ENCODE measurements around the gene KCNK2. TPM values are rescaled to one million over a fixed set of nuclear protein-coding genes. Genes with fewer than 3 reads are reported as not detected.

Gene KCNK2
- total RNA-seq, 4 donors from 2014 or later = 1.4 to 8.2 (median 5.2) TPM

GRCh38 chr1:215044151-215044550 lies 38.4 kb upstream of the KCNK2 start:
- Histone ChIP-seq H3K9me3 (no peaks in the 10 kb centered on the region), H3K27ac (no peak overlapping the region), H3K27me3 (no peaks in the 10 kb centered on the region), H3K4me1 (no peaks in the 10 kb centered on the region), H3K4me3 (no peak overlapping the region), H3K36me3 (no peaks in the 10 kb centered on the region)
- TF ChIP-seq EP300 (IDR thresholded peaks at IDR 0.05) (no peak), POLR2A (IDR thresholded peaks at IDR 0.05) (no peak), POLR2AphosphoS5 (IDR thresholded peaks at IDR 0.05) (no peak)
- TF ChIP-seq, protein P1, sequence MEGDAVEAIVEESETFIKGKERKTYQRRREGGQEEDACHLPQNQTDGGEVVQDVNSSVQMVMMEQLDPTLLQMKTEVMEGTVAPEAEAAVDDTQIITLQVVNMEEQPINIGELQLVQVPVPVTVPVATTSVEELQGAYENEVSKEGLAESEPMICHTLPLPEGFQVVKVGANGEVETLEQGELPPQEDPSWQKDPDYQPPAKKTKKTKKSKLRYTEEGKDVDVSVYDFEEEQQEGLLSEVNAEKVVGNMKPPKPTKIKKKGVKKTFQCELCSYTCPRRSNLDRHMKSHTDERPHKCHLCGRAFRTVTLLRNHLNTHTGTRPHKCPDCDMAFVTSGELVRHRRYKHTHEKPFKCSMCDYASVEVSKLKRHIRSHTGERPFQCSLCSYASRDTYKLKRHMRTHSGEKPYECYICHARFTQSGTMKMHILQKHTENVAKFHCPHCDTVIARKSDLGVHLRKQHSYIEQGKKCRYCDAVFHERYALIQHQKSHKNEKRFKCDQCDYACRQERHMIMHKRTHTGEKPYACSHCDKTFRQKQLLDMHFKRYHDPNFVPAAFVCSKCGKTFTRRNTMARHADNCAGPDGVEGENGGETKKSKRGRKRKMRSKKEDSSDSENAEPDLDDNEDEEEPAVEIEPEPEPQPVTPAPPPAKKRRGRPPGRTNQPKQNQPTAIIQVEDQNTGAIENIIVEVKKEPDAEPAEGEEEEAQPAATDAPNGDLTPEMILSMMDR (IDR thresholded peaks at IDR 0.05) = no peak
- WGBS = 79% methylated on average over 3 of the region's 3 CpGs
- no peak for DNase-seq (ENCODE audit: low spot score in 2 of 2)

- DNase-seq (ENCODE audit: low spot score in 2 of 2) = no peak
- Histone ChIP-seq H3K4me3 (no peak overlapping the region), H3K9me3 (no peaks in the 10 kb centered on the region), H3K36me3 (no peaks in the 10 kb centered on the region), H3K27ac (no peak overlapping the region), H3K4me1 (no peaks in the 10 kb centered on the region), H3K27me3 (no peaks in the 10 kb centered on the region)
- TF ChIP-seq POLR2A (IDR thresholded peaks at IDR 0.05) (no peak), POLR2AphosphoS5 (IDR thresholded peaks at IDR 0.05) (no peak), EP300 (IDR thresholded peaks at IDR 0.05) (no peak)
- TF ChIP-seq, protein P1 (IDR thresholded peaks at IDR 0.05) = no peak
- 55% methylated on average over 5 of the region's 5 CpGs for WGBS
These were observed 36.7 kb upstream of the KCNK2 start for GRCh38 chr1:215045698-215046308.

DNA sequence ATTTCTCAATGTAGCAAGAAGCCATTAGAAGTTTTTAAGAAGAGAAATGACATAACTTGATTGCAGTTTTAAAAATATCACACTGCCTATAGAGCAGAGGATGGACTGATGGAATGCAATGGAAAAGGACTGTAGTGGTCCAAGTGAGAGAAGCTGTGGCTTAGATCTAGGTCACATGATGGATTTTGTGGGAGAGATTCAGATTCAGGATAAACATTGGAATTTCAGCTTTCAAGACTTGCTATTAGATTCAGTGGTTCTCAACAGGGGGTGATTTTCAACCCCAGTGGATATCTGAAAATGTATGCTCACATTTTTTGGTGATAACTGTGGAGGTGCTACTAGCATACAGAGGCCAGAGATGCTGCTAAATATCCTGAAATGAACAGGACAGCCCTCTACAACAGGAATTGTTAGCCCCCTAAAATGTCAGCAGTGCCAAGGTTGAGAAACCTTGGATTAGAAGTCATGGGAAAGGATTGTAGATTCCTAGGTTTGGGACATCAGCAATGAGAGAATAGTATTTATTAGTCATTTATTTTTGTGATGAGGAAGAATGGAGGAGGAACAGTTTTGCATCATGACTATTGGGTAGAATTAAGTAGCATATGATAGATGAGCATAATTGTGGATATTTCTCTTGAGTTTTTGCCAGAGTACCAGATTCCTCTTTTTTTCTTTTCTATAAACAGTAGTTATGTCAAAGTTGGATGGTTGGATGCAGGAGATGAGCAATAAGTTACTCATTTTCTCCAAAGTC lies 30.1 kb upstream of the KCNK2 start:
- H3K27ac ChIP-seq = no peak overlapping the region
- no peaks in the 10 kb centered on the region for H3K4me1 ChIP-seq
- H3K9me3 ChIP-seq = no peaks in the 10 kb centered on the region
- H3K27me3 ChIP-seq = no peaks in the 10 kb centered on the region
- TF ChIP-seq, protein P1 (IDR thresholded peaks at IDR 0.05) = no peak
- TF ChIP-seq EP300 (IDR thresholded peaks at IDR 0.05) (no peak), POLR2AphosphoS5 (IDR thresholded peaks at IDR 0.05) (no peak), POLR2A (IDR thresholded peaks at IDR 0.05) (no peak)
- no peak overlapping the region for H3K4me3 ChIP-seq
- DNase-seq (ENCODE audit: low spot score in 2 of 2) = no peak
- H3K36me3 ChIP-seq = no peaks in the 10 kb centered on the region

- no peak for TF ChIP-seq EP300 (IDR thresholded peaks at IDR 0.05)
- TF ChIP-seq POLR2AphosphoS5 (IDR thresholded peaks at IDR 0.05) = no peak
- no peak for TF ChIP-seq POLR2A (IDR thresholded peaks at IDR 0.05)
- TF ChIP-seq, protein P1 (IDR thresholded peaks at IDR 0.05) = no peak
- no peak for DNase-seq (ENCODE audit: low spot score in 2 of 2)
- Histone ChIP-seq H3K27me3 (no peaks in the 10 kb centered on the region), H3K27ac (no peak overlapping the region), H3K9me3 (no peaks in the 10 kb centered on the region), H3K4me1 (no peaks in the 10 kb centered on the region), H3K36me3 (no peaks in the 10 kb centered on the region), H3K4me3 (no peak overlapping the region)
- 75% methylated on average over 6 of the region's 6 CpGs for WGBS
These were observed 28.3 kb upstream of the KCNK2 start for GRCh38 chr1:215054266-215054665.

DNA sequence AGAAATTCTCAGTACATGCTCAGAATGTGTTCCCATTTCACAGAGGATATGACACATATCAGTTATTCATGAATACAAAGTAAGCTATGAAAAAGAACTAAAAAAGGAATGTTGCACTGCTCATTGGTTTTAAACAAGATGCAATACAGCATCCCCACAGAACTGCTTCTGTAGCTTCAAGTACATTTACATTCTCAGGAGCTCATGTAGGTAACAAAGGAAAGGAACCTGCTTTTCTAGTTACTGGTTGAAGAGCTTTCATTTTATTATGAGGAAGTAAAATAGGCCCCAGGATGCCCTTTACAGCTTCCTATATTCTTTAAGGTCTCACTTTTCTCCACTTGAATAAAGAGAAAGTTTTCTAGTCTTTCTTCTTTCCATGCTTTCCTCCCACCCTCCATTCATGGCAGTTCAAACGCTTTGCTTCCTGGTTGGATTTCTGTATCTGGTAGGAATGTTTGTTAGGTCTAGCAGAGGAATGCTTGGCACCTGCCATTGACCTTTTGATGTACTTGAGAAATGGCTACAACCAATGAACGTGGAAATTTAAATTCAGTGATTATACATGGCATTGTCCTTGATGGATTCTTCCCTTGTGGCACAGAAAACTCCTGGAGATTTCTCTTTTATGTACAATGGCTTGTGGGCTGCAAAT lies 27.1 kb upstream of the KCNK2 start:
- Histone ChIP-seq H3K4me1 (peaks cover 9% of the 10 kb centered on the region), H3K36me3 (no peaks in the 10 kb centered on the region), H3K9me3 (no peaks in the 10 kb centered on the region), H3K27ac (no peak overlapping the region), H3K27me3 (no peaks in the 10 kb centered on the region), H3K4me3 (no peak overlapping the region)
- WGBS = 60% methylated on average over 2 of the region's 2 CpGs
- no peak for DNase-seq (ENCODE audit: low spot score in 2 of 2)
- TF ChIP-seq, protein P1 (IDR thresholded peaks at IDR 0.05) = no peak
- TF ChIP-seq EP300 (IDR thresholded peaks at IDR 0.05) = no peak
- no peak for TF ChIP-seq POLR2A (IDR thresholded peaks at IDR 0.05)

Measured in suprapubic skin (tissue), 4 donors.